B cell (primary cell): Measurements from ENCODE around the gene CACNA2D3. TPM values are rescaled to one million over a fixed set of nuclear protein-coding genes. Genes with fewer than 3 reads are reported as not detected.

Experiments used
- ATAC-seq: fragments of 200-7000 bp; cut with Tn5 transposase; one replicate; pipeline ENCODE4 v1.10.0; 2021; ENCODE audit warnings: low read depth, mild to moderate bottlenecking, moderate number of reproducible peaks, moderate library complexity
- CTCF ChIA-PET: fragments of 350-600 bp; sonication (Branson Sonifier 250); formaldehyde crosslinking; loops from one replicate; lab custom pipeline; 2021; ENCODE audit warnings: antibody characterized with exemption, inconsistent platforms; lab: Charles Lee
- POLR2A ChIA-PET: fragments of 350-600 bp; sonication (Branson Sonifier 250); formaldehyde crosslinking; loops from one replicate; lab custom pipeline; 2021; ENCODE audit warnings: antibody characterized with exemption; lab: Charles Lee
- DNase-seq: peaks from one replicate; pipeline ENCODE4 v3.0.0; 2013
- H2AFZ ChIP-seq: 2 replicates; pipeline ENCODE4 v1.6.1; 2012; ENCODE audit warnings: mild to moderate bottlenecking, low read depth, low read length; ENCODE audit not compliant: insufficient read depth, poor library complexity, severe bottlenecking
- H3K27ac ChIP-seq, 2 donors: 1 replicate in 1 of 2; 2 replicates in 1 of 2; pipeline ENCODE4 v1.5.1; 2012 to 2013; ENCODE audit warnings: low read length in 2 of 2, mild to moderate bottlenecking in 2 of 2, moderate library complexity in 1 of 2
- H3K27me3 ChIP-seq, 4 experiments: fragments of 200-600 bp in 1 of 4; sonication (generic) in 1 of 4; replicated peaks in 1 of 4; 1 replicate in 2 of 4; 2 replicates in 2 of 4; pipeline versions ENCODE4 v1.6.1 to v1.7.0; 2013 to 2016; ENCODE audit warnings: low read length in 3 of 4, mild to moderate bottlenecking in 2 of 4, mixed read lengths in 1 of 4, moderate library complexity in 1 of 4; ENCODE audit not compliant: insufficient read depth in 4 of 4, control insufficient read depth in 3 of 4; ENCODE audit errors: control extremely low read depth in 1 of 4
- H3K36me3 ChIP-seq, 2 experiments: replicated peaks in 1 of 2; 1 replicate in 1 of 2; 2 replicates in 1 of 2; pipeline versions ENCODE4 v1.6.1 to v1.7.1; 2013; ENCODE audit warnings: low read length in 1 of 2; ENCODE audit not compliant: insufficient read depth in 2 of 2, control insufficient read depth in 1 of 2; ENCODE audit errors: control extremely low read depth in 1 of 2, extremely low read depth in 1 of 2
- H3K4me1 ChIP-seq, 2 donors: fragments of 200-600 bp in 1 of 2; sonication (generic) in 1 of 2; 1 replicate in 1 of 2; 2 replicates in 1 of 2; pipeline versions ENCODE4 v1.5.1 to v1.6.1; 2013 to 2017; ENCODE audit warnings: low read length in 2 of 2; ENCODE audit not compliant: control insufficient read depth in 2 of 2, insufficient read depth in 2 of 2
- H3K4me2 ChIP-seq: replicated peaks from 2 replicates; pipeline ENCODE3; 2012; ENCODE audit warnings: mild to moderate bottlenecking, low read depth, low read length; ENCODE audit not compliant: poor library complexity, severe bottlenecking
- H3K4me3 ChIP-seq, 5 experiments: fragments of 200-600 bp in 1 of 5; sonication (generic) in 1 of 5; 1 replicate in 3 of 5; 2 replicates in 2 of 5; pipeline versions ENCODE4 v1.5.1 to v1.7.0; 2011 to 2016; ENCODE audit warnings: low read length in 4 of 5, mild to moderate bottlenecking in 4 of 5, low read depth in 2 of 5, control low read depth in 1 of 5, moderate library complexity in 1 of 5; ENCODE audit not compliant: insufficient read depth in 1 of 5; ENCODE audit errors: control extremely low read depth in 1 of 5, extremely low read depth in 1 of 5
- H3K79me2 ChIP-seq: fragments of 200-600 bp; sonication (generic); one replicate; pipeline ENCODE4 v1.6.0; 2016; ENCODE audit warnings: low read length; ENCODE audit not compliant: control insufficient read depth, insufficient read depth
- H3K9ac ChIP-seq: fragments of 200-600 bp; sonication (generic); 2 replicates; pipeline ENCODE4 v1.6.1; 2017; ENCODE audit warnings: mild to moderate bottlenecking, low read length, moderate library complexity
- H3K9me3 ChIP-seq, 3 donors: one replicate each; pipeline versions ENCODE4 v1.6.1 to v1.7.1; 2013; ENCODE audit warnings: low read length in 2 of 3; ENCODE audit not compliant: control insufficient read depth in 2 of 3, insufficient read depth in 1 of 3; ENCODE audit errors: control extremely low read depth in 1 of 3
- H4K20me1 ChIP-seq: 2 replicates; pipeline ENCODE4 v1.6.0; 2012; ENCODE audit warnings: mild to moderate bottlenecking, low read length; ENCODE audit not compliant: insufficient read depth, control insufficient read depth, poor library complexity, severe bottlenecking
- H3K27ac Mint-ChIP-seq: one replicate; pipeline ENCODE4 v1.8.0; 2021; ENCODE audit warnings: mixed read lengths
- H3K27me3 Mint-ChIP-seq: one replicate; pipeline ENCODE4 v1.8.0; 2021; ENCODE audit warnings: mixed read lengths
- H3K4me1 Mint-ChIP-seq: one replicate; pipeline ENCODE4 v1.8.0; 2021; ENCODE audit warnings: mixed read lengths
- H3K4me3 Mint-ChIP-seq: one replicate; pipeline ENCODE4 v1.8.0; 2021; ENCODE audit warnings: mixed read lengths
- H3K9me3 Mint-ChIP-seq: one replicate; pipeline ENCODE4 v1.8.0; 2022; ENCODE audit warnings: mixed read lengths; ENCODE audit not compliant: insufficient read depth
- CTCF ChIP-seq: fragments of 200-600 bp; IDR thresholded peaks from one replicate; pipeline ENCODE4 v1.8.0; 2022; ENCODE audit warnings: antibody characterized with exemption, mild to moderate bottlenecking
- EZH2 ChIP-seq: IDR thresholded peaks from 2 replicates; pipeline ENCODE4 v1.6.1; 2012; ENCODE audit warnings: borderline replicate concordance, low read depth, mild to moderate bottlenecking, moderate library complexity, low read length; ENCODE audit not compliant: insufficient read depth, poor library complexity, severe bottlenecking
- WGBS: methylation state at CpG from one replicate; pipeline ENCODE4 v1.1.5; 2013; ENCODE audit warnings: missing lambda C conversion rate; ENCODE audit not compliant: insufficient coverage; 5-methylcytosine and 5-hydroxymethylcytosine counted together
- intact Hi-C: fragments of 100-400 bp; cut with micrococcal nuclease; formaldehyde crosslinking; loops from one replicate; pipeline ENCODE4 v1.10.0; 2022
- polyA plus RNA-seq: library from polyadenylated mRNA; depleted of rRNA; stranded (reverse); fragments of >200 nt; gene quantifications from 2 replicates; pipeline ENCODE4 v1.2.3, GENCODE V29; 2012
- total RNA-seq, 2 donors: library from RNA; stranded (reverse); fragments of 120-200 nt in 1 of 2; gene quantifications; 1 replicate in 1 of 2; 2 replicates in 1 of 2; pipeline versions ENCODE4 v1.2.3 to v1.2.4, GENCODE V29; 2013 to 2022

Gene CACNA2D3
- total and polyA plus RNA-seq, 2 donors (not counting 1 experiment from before 2014, with no cell fraction given), result not detected

GRCh38 chr3:55097441-55097840 is 975.1 kb downstream of the CACNA2D3 start:
- H3K4me2 ChIP-seq, result no peak overlapping the region
- H2AFZ ChIP-seq, result no peak overlapping the region
- H3K27ac ChIP-seq, result no peak overlapping the region
- H3K9me3 Mint-ChIP-seq, result peaks cover 3% of the 10 kb centered on the region
- H3K4me3 ChIP-seq, result no peak overlapping the region
- no peaks in the 10 kb centered on the region for H3K4me1 Mint-ChIP-seq
- H4K20me1 ChIP-seq, result no peaks in the 10 kb centered on the region
- ChIA-PET CTCF (no interaction called here), POLR2A (no interaction called here)
- H3K27me3 ChIP-seq, result no peaks in the 10 kb centered on the region
- H3K4me1 ChIP-seq, result no peaks in the 10 kb centered on the region
- ATAC-seq (no peak), DNase-seq (no peak)
- no peaks in the 10 kb centered on the region for H3K36me3 ChIP-seq
- H3K79me2 ChIP-seq, result no peaks in the 10 kb centered on the region
- H3K9me3 ChIP-seq, result no peaks in the 10 kb centered on the region
- H3K27ac Mint-ChIP-seq, result no peak overlapping the region
- TF ChIP-seq EZH2 (no peak), CTCF (no peak)
- intact Hi-C loops, result no loop called here
- H3K9ac ChIP-seq, result no peak overlapping the region
- WGBS, result 66% methylated on average over 3 of the region's 3 CpGs
- no peaks in the 10 kb centered on the region for H3K27me3 Mint-ChIP-seq
- no peak overlapping the region for H3K4me3 Mint-ChIP-seq

- H3K9ac ChIP-seq, result no peak overlapping the region
- peaks cover 3% of the 10 kb centered on the region for H3K27me3 Mint-ChIP-seq
- no peaks in the 10 kb centered on the region for H3K4me1 ChIP-seq
- DNase-seq, result no peak
- no peaks in the 10 kb centered on the region for H4K20me1 ChIP-seq
- H3K36me3 ChIP-seq, result no peaks in the 10 kb centered on the region
- H3K4me2 ChIP-seq, result no peak overlapping the region
- ChIA-PET CTCF (no interaction called here), POLR2A (no interaction called here)
- H3K4me3 ChIP-seq, result no peak overlapping the region
- 62% methylated on average over 8 of the region's 10 CpGs for WGBS
- no peaks in the 10 kb centered on the region for H3K27me3 ChIP-seq
- no peaks in the 10 kb centered on the region for H3K79me2 ChIP-seq
- ATAC-seq, result no peak
- intact Hi-C loops, result no loop called here
- no peak overlapping the region for H3K27ac Mint-ChIP-seq
- H3K4me3 Mint-ChIP-seq, result no peak overlapping the region
- no peak for TF ChIP-seq EZH2
- no peak for TF ChIP-seq CTCF
- no peaks in the 10 kb centered on the region for H3K4me1 Mint-ChIP-seq
- H3K9me3 ChIP-seq, result no peaks in the 10 kb centered on the region
- H2AFZ ChIP-seq, result no peak overlapping the region
- no peaks in the 10 kb centered on the region for H3K9me3 Mint-ChIP-seq
- H3K27ac ChIP-seq, result no peak overlapping the region
These were observed 983.3 kb downstream of the CACNA2D3 start for GRCh38 chr3:55105647-55106046.
